ENCODE measurements around the gene TUBA3E.
"Not testable (repeated sequence)": the region's sequence is repeated elsewhere in the genome, so short reads cannot be mapped to it uniquely, and the experiment has no call there.

TUBA3E gene

DNA sequence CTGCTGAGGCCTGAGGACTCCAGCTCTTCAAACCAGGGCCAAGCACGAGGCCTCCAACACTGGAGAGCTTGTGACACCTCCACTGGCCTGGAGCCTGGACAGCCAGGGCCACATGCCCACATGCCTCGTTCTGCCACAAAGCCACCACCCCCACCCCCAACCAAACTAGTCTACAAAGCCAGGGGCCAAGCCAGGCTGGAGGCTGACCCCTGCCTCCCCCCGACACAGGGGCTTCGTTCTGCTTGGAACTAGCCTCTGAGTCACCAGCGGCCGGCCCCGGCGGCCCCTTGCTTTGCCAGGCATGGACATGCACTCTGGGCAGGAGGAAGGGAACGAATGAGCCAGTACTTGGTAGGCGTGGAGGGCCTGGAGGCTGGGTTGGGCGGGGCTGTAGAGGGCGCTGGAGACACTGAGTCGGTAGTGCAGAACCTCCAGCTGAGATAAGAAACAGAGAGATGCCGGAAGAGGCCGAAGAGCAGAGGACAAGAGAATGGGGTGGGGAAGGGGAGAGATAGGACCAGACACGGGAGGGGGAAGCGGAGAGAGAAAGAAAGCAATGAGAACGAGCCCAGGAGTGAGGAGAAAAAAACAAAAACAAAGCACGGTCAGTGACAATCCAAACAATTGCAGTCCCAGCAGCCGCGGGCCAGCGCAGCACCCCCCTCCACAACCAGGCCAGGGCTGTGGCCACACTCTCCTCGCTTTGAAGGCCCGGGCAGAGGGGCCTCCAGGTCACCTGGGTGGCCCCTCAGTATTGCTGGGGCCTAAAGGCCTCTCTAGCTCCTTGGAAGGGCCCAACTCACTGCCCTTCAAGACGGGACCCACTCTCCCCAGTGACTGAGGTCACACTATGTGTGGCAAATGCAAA, 37.2 kb downstream of the TUBA3E start:
- not testable (repeated sequence) for DNase-seq

DNA sequence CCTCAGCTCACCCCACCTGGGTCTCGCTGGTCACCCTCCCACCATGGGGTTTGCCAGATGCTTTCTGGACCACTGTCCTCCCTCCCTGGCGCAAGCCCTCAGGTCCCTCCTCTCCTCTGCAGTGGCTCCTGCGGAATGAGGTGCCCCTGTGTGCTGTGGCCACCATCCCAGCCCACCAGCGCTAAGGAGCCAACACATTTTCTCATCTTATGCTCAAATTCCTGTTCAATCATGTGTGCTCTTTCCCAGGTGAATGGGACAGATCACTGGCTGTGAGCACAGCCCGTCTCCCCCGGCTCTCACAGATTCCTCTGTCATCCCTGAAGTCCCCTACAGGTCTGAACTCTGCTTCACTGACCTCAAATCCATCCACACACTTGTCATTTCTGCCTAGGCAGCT, 38.1 kb downstream of the TUBA3E start:
- no peak for DNase-seq

DNA sequence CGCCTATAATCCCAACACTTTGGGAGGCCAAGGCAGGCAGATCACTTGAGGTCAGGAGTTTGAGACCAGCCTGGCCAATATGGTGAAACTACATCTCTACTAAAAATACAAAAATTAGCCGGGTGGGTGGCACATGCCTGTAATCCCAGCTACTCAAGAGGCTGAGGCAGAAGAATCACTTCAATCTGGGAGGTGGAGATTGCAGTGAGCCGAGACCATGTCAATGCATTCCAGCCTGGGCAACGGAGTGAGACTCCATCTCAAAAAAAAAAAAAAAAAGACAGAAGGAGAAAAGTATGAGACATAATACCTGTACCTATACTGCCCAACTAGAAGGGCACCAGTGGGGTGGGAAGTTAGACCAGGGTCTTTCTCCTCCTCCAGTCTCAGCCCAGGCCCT, 38.9 kb downstream of the TUBA3E start:
- DNase-seq: not testable (repeated sequence)

DNA sequence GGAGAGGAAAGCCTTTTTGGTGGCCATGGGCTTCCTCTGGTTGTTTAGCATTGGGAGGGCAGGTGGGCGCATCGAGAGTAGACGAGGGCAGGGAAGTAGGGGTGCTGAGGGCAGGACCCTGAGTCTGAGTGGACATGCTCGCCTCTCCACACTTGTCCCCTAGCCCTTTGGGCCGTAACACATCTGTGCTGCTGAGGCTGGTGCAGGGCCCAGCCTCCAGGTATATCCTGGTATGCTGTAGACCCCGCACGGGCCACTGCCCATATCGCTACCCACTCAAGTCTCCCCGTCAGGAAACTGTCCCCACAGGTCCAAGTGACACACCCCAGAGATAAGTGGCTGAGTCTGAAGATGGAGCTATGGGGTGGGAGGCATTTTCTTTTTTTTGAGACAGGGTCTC, 39.6 kb downstream of the TUBA3E start:
- no peak for DNase-seq

DNA sequence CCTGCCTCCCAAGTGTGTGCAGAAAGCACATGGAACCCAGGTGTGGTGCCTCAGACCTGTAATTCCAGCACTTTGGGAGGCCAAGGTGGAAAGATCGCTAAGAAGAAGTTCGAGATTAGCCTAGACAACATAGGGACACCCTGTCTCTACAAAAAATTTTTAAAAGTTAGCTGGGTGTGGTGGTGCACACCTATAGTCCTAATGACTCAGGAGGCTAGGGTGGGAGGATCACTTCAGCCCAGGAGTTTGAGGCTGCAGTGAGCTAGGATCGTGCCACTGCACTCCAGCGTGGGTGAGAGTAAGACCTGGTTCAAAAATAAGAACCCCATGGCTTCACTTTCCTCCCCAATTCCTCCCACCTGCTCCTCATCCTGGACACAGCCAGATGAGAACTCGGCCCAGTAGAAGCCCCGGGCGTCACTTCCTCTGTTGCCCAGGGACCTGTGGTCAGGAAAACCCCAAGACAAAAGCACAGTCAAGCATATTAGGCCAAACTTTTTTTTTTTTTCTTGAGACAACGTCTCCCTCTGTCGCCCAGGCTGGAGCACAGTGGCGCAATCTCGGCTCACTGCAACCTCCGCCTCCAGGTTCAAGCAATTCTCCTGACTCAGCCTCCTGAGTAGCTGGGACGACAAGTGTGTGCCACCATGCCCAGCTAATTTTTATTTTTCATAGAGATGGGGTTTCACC, 40.3 kb downstream of the TUBA3E start:
- not testable (repeated sequence) for DNase-seq

DNA sequence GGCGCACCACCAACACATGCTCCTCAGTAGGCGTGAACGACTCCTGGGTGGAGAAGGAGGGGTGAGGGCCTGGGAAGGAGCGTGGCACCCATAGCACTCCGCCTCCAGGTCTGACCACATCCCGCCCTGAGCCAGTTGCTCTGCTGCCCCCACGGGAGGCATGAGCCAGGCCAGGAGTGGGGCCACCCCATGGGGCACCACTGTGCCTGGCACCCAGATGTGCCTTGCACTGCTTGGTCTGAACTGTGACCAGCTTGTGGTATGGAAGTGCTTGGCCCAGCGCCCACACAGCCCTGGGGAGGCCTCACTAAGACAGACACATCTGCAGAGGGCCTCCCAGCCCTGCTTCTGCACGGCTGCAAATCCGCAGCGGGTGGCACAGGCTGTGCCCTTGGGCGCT, 40.9 kb downstream of the TUBA3E start:
- DNase-seq: not testable (repeated sequence)

DNA sequence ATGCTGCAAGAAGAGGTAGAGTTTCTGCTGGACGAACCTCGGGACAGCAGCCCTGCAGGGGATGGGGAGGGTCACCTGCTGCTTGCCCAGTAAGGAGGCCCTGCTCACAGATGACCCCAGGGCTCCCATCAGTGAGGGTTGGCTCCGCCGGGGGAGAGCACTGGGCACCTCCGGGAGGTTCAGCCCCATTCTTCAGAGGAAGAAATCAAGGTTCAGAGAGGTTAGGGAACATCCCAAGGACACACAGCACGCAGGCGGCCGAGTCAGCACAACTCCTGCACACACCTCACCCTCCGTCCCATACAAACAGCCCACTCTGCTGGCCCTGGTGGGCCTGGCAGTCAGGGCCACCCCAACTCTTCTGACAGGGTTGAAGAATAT, 41.6 kb downstream of the TUBA3E start:
- no peak for DNase-seq

DNA sequence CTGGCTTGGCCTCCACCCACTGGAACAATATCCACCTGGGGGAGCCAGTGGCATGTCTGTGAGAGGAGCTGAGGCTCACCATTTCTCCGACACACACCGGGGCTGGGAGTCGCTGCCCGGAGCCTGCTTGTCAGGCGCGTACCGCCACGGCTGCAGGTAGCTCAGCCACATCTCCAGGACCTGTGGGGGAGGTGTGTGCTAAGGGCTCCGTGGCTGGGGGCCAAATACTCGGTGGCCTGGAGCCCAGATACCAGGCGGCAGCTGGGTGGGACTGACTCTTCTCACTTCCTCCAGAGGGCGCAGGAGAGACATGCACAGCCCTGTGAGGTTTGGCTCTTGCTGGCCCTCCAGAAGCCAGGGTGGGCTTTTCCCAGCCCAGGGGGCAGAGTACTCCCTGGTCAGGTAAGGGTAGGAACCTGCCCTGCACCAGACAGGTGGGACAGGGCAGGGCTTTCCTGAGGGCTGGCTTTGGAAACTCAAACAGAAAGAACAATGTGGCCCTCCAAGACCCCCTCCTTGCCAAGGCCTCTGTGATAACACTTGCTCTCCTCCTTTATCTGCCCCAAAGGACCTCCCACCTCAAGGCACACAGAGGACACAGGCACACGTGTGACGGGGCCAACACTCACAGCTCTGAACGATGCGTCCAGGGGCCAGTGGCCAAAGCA, 42.1 kb downstream of the TUBA3E start:
- DNase-seq: peak; percentile 12

DNA sequence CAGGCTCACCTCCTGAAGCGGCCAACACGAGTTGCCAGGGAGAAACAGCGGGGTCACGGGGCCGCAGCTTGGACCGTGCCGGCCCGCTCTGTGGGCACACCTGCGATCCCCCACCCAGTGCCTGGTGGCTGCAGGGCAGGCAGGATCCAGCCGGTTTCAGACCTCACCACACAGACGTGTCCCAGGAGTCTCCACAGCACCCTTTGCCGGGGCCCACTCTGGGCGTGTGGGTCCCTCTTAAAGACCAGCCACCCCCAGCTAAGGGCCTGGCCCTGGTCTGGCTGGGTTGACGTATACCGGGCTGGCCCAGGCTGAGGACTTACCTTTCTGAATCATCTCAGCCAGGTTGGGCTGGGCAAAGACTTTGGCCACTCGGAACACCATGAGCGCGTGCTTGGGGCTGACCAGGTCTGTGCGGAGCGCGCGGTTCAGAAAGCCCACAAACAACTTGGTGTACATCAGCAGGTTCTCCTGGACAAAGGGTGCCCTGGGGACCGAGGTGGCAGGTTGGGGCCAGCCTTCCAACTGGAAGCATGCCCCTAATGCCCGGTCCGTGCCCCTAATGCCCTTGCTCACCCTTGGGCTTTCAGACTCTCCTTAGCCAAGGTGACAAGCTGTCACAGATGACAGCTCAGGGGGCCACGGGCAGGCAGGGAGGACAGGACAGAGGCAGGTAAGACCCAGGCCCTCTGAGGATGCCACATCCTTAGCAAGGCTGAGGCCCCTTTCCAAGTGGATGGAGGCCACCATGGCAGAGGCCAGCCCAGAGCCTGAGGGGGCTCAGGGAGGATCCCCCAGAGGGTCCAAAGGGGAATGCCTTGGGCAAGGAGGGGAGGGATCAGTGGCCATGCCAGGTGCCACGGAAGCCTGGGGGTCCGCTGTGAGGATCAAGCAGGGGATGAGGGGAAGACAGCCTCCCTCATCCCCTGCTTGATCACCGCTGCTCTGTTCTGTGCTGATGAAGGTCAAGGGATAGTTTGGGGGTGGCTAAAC, 43.2 kb downstream of the TUBA3E start:
- DNase-seq: no peak

DNA sequence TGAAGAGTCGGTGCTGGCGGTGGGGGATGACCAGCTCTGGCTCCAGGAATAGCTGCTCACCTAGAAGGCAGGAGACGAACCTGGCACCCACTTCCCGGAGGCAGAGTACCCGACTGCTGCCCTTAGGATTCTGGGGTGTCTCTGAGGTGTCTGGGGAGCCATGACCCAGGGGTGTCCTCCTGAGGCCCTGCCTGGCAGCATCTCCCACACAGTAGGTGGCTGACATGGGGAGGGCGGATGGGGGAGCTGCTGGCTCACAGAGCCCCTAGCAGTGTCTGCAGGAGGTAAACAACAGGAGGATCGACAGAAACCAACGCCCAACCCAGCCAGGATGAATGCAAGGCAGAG, 43.8 kb downstream of the TUBA3E start:
- DNase-seq: not testable (repeated sequence)

DNA sequence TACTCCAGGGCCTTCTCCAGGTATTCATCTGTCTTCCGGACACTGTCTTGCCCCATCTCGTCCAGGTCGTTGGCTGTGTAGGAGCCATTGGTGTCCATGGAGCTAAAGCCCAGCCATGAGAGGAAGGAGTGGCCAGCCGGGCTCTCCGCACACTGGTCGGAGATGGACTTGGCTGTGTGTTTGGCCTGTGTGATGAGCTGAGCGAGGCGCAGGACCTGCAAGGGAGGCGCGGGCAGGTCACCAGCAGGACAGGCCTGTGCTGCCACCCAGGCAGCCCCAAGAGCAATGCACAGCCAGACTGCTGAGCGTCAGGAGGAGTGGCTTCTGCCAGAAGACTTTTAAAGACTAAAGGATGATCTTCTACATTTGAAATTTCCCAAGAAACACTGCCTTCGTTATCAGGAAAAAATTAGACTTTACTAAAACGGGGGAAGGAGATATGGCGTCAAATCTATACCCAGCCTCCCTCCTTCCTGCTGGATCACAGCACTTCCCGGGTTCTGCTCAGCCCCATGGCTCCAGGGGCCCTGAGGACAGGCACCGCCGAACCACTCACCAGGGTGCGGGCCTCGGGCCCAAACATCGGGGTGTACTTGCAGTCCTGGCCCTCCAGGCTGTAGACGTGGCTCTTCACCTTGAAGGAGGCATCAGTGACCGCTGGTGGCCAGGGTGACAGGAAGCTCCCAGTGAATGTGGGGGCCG, 44.4 kb downstream of the TUBA3E start:
- DNase-seq: not testable (repeated sequence)

DNA sequence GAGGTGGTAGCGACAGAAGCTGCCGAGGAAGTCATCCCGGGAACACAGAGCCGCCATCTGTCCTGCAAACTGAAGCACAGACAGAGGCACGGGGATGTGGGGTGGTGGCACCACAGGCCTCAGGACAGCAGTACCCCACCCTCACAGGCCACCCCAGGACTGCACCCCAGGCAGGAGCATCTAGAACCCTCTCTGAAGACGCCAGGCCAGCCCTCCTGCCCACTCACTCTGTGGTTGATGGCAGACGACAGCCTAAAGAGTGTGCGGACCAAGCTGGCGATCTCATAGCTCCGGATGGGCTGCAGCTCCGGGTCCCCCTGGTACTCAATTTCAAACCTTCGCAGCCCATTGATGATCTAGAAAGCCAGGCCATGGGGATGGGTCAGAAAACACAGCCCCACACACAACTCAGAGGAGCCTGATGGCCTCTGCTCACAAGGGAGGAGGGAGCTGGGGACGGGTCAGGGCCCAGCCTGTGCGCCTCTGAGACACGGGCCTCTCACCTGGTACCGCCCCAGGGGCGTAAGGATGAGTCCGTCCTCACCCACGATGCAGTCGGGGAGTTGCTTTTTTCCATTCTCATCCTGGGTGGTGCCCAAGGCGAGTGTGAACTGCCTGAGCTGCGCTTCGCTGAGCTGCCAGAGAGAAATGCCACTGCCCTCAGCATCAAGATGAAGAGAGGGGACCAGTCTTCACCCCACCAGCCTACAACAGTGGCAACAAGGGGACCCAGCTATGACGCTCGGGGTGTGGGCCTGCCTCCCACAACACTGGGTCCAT, 45.2 kb downstream of the TUBA3E start:
- no peak for DNase-seq

DNA sequence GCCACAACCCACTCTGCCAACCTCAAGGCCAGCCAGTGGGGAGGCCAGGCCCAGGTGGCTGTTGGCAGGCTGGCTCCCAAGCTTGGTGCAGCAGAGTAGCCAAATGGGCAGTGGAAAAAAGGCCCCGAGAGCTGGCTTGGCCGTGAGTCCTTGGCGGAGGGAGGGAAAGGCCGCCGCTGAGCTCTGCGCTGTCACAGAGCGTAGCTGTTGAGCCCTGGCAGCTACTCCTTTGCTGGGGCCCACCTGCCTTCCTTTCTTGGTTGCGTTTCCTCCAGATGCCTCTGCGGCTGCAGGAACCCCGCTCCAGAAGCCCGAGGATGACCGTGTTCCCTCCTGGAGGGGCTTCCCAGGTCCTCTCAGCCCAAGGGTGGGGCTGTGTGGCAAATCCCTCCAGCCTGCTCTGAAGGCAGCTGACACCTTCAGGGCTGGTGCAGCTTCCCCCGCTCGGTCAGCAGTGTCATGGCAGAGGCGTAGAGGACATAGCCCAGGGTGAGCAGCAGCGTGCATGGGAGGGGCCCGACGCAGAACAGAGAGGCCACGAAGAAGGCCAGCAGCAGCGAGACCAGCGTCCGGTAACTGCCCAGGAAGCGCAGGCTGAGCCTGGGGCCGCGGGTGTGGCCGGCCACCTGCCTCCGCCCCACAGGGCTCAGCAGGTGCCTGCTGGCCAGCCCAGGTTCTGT, 46.0 kb downstream of the TUBA3E start:
- not testable (repeated sequence) for DNase-seq

DNA sequence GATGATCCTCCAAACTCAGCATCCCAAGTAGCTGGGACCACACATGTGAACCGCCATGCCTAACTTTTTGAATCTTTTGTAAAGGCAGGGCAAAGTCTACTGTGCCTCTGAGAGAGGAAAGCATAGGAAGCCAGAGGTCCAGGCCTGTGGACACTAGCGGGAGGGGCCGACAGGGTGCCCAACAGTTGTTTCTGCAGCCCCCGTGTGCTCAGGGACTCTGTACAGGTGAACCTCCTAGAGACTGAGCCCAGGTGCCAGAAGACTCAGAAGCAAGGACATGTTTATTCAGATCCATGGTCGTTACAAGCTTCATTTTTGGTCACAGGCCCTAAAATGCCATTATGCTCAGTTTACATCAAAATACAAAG, 47.1 kb downstream of the TUBA3E start:
- DNase-seq: not testable (repeated sequence)

DNA sequence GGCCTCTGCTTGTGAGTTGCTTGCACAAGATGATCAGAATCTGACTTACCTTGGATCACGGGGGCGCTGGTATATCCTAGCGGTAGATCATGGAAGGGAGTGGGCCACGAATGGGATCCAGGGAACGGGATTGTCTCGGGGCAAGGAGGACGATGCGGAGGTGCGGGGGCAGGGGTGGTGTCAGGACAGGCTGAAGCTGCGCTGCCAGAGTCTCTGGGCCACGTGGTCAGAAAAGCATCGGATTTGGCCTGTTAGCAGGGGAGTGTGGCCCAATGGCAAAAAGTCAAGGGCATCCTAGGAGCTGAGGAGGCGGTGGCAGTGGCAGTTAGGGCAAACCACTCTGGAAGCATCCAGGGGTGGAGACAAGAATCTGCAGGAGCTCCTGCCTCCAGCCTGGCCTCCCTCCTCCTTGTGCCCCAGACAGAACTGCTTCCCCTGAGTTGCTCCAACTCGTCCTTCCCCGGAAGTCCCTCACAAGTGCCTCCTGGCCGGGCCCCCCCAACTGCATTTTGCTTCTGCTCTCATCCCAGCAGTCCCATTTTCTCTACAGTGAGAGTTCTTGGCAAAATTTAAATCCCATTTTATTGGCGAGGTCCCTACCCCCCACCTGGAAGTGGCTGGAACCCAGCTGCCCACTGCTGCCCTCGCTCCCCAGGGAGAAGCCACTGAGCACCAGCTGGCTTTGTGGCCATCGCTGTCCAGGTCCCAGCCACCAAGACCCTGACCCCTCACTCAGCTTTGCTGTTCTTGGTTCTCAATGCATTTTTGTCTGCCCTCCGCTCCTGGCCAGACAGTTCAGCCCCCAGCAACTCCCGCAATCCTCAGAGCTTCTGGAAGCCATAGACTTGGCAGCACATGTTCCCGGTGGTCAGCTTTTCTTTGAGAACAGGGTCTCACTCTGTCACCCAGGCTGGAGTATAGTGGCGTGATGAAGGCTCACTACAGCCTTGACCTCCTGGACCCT, 47.8 kb downstream of the TUBA3E start:
- DNase-seq: no peak

DNA sequence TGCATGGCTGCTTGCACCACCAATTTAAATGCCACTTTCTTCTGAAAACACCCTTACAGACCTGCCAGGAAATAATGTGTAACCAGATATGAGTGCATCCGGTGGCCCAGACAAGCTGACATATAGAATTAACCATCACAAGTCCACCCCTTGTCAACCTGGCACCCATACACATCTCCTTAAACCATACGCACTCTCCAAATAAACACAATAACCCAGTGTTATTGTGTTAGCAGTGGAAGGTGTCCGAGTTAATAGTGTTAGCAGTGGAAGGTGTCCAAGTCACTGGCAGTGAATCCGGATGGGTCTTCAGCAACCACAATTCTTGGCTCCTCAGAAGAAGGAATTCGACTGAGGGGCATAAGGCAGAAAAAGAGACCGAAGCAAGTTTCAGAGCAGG, 49.7 kb downstream of the TUBA3E start:
- DNase-seq: not testable (repeated sequence)

DNA sequence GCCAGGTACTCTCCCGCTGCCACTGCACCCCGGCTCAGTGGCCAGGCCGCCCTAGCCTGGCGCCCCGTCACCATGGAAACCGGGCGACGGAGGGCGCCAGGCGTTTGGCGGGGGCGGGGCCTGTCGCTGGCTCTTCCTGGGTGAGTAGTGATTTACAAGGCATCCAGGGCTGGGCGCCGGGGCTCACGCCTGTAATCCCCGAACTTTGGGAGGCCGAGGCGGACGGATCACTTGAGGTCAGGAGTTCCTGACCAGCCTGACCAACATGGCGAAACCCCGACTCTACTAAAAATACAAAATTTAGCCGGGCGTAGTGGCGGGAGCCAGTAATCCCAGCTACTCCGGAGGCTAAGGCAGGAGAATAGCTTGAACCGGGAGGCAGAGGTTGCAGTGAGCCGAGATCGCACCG, 53.2 kb downstream of the TUBA3E start, which contains the start of gene CCDC74B:
Gene CCDC74B (minus strand): TSS at position 107 of the 409 bp plus-strand sequence. CDS start 116 bp downstream, outside the sequence.
- peak; percentile 54 for DNase-seq

DNA sequence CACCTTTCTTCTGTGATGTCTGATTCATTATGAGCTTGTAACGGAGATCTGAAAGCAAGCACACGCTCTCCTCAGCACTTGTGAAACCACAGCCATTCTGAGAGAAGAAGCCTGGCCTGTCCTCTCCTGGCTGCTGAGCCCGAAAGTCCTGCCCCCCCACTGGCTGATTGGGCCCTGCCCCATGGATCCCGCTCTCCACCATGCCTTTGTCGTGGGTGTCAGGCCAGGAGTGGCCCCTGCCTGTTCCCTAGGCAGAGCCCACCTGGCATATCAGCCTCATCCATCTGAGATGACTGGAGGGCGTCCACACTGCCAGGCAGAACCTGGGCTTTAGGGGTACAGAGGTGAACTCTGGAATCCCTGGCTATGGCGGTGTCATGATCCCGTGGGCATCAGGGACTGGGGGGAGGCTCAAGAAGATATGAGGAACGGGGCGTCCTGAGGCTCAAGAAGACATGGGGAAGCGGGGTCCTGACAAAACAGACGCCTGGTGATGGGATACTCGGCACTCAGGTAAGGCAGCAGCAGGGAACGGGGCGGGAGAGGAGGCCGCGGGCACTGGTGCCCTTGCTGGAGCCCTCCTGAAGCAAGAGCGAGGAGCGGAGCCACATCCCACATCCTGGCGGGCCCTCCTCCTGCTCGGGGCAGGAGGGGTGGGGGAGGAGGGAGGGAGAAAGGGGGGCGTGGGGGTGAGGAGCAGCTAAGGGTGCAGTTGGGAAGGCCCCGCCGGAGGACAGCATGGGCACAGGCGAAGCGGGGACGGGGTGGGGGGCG, 54.8 kb downstream of the TUBA3E start:
- not testable (repeated sequence) for DNase-seq

All from stimulated activated CD4-positive, alpha-beta T cell treated with anti-CD3 and anti-CD28 coated beads, Interleukin-4, amount 100 ng/mL, for 24 hours (primary cell).